T-helper 1 cell (primary cell): ENCODE measurements around the gene THUMPD1.

Experiments used
- DNase-seq, 5 donors: peaks; one replicate each; pipeline ENCODE4 v3.0.0-alpha.2; 2012 to 2020

THUMPD1 gene

GRCh38 chr16:20689668-20690067 lies 52.0 kb downstream of the THUMPD1 start:
- no peak for DNase-seq

GRCh38 chr16:20683812-20684211 lies 57.8 kb downstream of the THUMPD1 start:
- peak in 1 of 5 donors; percentile 8 for DNase-seq
